ENCODE results near the gene MT2A. TPM values are rescaled to one million over a fixed set of nuclear protein-coding genes. Genes with fewer than 3 reads are reported as not detected.

Gene MT2A
- total and polyA plus RNA-seq, 2 of the 13 experiments (the other 11 are each of a cell fraction or from before 2014, with no cell fraction given) = 135 to 371 TPM

GRCh38 chr16:56608043-56608875, at the start of gene MT2A (continued):
- TF ChIP-seq KDM5B (CRISPR knock-in tag; IDR thresholded peaks at IDR 0.05; ENCODE audit: borderline replicate concordance) (peak; percentile 91), ZNF572 (CRISPR knock-in tag; IDR thresholded peaks at IDR 0.05) (0 out of 2 replicates have a peak, but pooled peaks have one; percentile 59), U2AF2 (IDR thresholded peaks at IDR 0.05; ENCODE audit: low read depth, low read length) (no peak), MED13 (CRISPR knock-in tag; IDR thresholded peaks at IDR 0.05) (peak; percentile 96), ZNF143 (CRISPR knock-in tag; IDR thresholded peaks at IDR 0.05) (peak; percentile 58; the same call in 1 of the 2 replicates), ZNF773 (CRISPR knock-in tag; IDR thresholded peaks at IDR 0.05; ENCODE audit: borderline replicate concordance) (no peak; the same call in 1 of the 2 replicates), HBP1 (CRISPR knock-in tag; IDR thresholded peaks at IDR 0.05; ENCODE audit: low read depth) (peak; percentile 87), MYPOP (CRISPR knock-in tag; IDR thresholded peaks at IDR 0.05) (peak; percentile 99), SRSF9 (IDR thresholded peaks at IDR 0.05; ENCODE audit: borderline replicate concordance, insufficient read depth, low read depth, low read length, poor library complexity, severe bottlenecking) (no peak), SOX13 (IDR thresholded peaks at IDR 0.05) (peak; percentile 1; the same call in 1 of the 2 replicates), SOX13 (CRISPR knock-in tag; conservative IDR thresholded peaks at IDR 0.05 in 1 of 2, IDR thresholded peaks at IDR 0.05 in 1 of 2) (peak in 1 of 2 experiments; percentile 62; a peak in 1 of 4 replicates), GATA4 (IDR thresholded peaks at IDR 0.05; ENCODE audit: borderline replicate concordance, low read depth) (peak; percentile 52; the same call in 1 of the 2 replicates), ZNF879 (CRISPR knock-in tag; IDR thresholded peaks at IDR 0.05) (no peak; the same call in 1 of the 2 replicates), ZNF775 (CRISPR knock-in tag; IDR thresholded peaks at IDR 0.05; ENCODE audit: borderline replicate concordance) (no peak), BCL6 (CRISPR knock-in tag; IDR thresholded peaks at IDR 0.05) (peak; percentile 83), ZNF34 (CRISPR knock-in tag; IDR thresholded peaks at IDR 0.05; ENCODE audit: borderline replicate concordance) (no peak), ZNF496 (CRISPR knock-in tag; IDR thresholded peaks at IDR 0.05; ENCODE audit: insufficient replicate concordance) (no peak), GMEB2 (CRISPR knock-in tag; IDR thresholded peaks at IDR 0.05; ENCODE audit: low read depth) (no peak), ELF1 (CRISPR knock-in tag; IDR thresholded peaks at IDR 0.05) (0 out of 2 replicates have a peak, but pooled peaks have one; percentile 5), ZBTB21 (CRISPR knock-in tag; IDR thresholded peaks at IDR 0.05) (0 out of 2 replicates have a peak, but pooled peaks have one; percentile 38)
- TF ChIP-seq, protein P1, sequence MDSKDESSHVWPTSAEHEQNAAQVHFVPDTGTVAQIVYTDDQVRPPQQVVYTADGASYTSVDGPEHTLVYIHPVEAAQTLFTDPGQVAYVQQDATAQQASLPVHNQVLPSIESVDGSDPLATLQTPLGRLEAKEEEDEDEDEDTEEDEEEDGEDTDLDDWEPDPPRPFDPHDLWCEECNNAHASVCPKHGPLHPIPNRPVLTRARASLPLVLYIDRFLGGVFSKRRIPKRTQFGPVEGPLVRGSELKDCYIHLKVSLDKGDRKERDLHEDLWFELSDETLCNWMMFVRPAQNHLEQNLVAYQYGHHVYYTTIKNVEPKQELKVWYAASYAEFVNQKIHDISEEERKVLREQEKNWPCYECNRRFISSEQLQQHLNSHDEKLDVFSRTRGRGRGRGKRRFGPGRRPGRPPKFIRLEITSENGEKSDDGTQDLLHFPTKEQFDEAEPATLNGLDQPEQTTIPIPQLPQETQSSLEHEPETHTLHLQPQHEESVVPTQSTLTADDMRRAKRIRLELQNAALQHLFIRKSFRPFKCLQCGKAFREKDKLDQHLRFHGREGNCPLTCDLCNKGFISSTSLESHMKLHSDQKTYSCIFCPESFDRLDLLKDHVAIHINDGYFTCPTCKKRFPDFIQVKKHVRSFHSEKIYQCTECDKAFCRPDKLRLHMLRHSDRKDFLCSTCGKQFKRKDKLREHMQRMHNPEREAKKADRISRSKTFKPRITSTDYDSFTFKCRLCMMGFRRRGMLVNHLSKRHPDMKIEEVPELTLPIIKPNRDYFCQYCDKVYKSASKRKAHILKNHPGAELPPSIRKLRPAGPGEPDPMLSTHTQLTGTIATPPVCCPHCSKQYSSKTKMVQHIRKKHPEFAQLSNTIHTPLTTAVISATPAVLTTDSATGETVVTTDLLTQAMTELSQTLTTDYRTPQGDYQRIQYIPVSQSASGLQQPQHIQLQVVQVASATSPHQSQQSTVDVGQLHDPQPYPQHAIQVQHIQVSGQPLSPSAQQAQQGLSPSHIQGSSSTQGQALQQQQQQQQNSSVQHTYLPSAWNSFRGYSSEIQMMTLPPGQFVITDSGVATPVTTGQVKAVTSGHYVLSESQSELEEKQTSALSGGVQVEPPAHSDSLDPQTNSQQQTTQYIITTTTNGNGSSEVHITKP (CRISPR knock-in tag; IDR thresholded peaks at IDR 0.05; ENCODE audit: low read depth) = no peak; the same call in 1 of the 2 replicates
